ENCODE data around the gene MAP1LC3B2. TPM values are rescaled to one million over a fixed set of nuclear protein-coding genes. Genes with fewer than 3 reads are reported as not detected.
A peak's percentile ranks its signal among the peaks of the same experiment; 100 is the strongest.

MAP1LC3B2 gene
- total RNA-seq, 1 experiment from 2014 or later, result 2.2 TPM

DNA sequence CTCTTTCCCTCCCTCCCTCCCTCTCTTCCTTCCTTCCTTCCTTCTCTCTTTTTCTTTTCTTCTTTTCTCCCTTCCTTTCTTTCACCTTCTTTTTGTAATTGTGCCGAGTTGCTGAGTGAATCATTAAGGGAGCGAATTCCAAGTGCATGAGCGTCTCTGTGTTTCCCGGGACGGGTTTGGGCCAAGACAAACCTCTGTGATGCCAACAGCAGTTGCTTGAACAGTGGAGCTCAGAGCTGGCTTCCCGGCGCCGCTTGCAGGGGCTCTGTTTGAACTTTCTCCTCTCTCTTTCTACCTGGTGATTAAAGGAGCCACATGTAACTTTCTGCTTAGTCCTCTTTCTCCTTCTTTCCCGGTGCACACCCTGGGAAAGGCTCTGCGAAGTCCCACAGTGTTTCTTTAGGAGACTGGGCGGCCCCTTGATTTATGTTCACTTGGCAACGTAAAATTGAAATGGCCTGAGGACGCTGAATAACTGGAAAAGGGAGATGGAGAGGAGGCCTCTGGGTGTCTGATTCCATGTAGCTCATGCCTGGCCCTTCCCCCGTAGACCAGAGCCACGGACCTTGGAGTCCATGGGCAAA lies 33.7 kb upstream of the MAP1LC3B2 start:
- Mint-ChIP-seq H3K27me3 (ENCODE audit: low read depth) (peaks cover 9% of the 10 kb centered on the region), H3K36me3 (no peaks in the 10 kb centered on the region), H3K4me3 (peak overlapping the region; percentile 59), H3K9me3 (peaks cover 8% of the 10 kb centered on the region), H3K27ac (no peak overlapping the region), H3K4me1 (peaks cover 48% of the 10 kb centered on the region)
- ChIA-PET POLR2A (interaction anchor here (1.1 kb wide), 1 partner anchor 8 kb away, joined by 3 read pairs; no protein-coding TSS in a partner anchor), CTCF (interaction anchor here (0.7 to 1.7 kb wide), 6 partner anchors 8 to 172 kb away, joined by 3 to 7 read pairs (median 4); no protein-coding TSS in a partner anchor)
- DNase-seq (ENCODE audit: low spot score) (no peak), ATAC-seq (peak; percentile 69)
- TF ChIP-seq, protein P1, sequence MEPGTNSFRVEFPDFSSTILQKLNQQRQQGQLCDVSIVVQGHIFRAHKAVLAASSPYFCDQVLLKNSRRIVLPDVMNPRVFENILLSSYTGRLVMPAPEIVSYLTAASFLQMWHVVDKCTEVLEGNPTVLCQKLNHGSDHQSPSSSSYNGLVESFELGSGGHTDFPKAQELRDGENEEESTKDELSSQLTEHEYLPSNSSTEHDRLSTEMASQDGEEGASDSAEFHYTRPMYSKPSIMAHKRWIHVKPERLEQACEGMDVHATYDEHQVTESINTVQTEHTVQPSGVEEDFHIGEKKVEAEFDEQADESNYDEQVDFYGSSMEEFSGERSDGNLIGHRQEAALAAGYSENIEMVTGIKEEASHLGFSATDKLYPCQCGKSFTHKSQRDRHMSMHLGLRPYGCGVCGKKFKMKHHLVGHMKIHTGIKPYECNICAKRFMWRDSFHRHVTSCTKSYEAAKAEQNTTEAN (CRISPR knock-in tag; IDR thresholded peaks at IDR 0.05), result no peak
- TF ChIP-seq MXD4 (CRISPR knock-in tag; IDR thresholded peaks at IDR 0.05; ENCODE audit: borderline replicate concordance) (no peak), FOXK1 (CRISPR knock-in tag; IDR thresholded peaks at IDR 0.05) (no peak), GABPB1 (CRISPR knock-in tag; IDR thresholded peaks at IDR 0.05) (no peak), ZNF232 (CRISPR knock-in tag; IDR thresholded peaks at IDR 0.05) (no peak), JAZF1 (CRISPR knock-in tag; IDR thresholded peaks at IDR 0.05) (no peak), FOXJ3 (CRISPR knock-in tag; IDR thresholded peaks at IDR 0.05; ENCODE audit: borderline replicate concordance) (no peak), ZNF423 (CRISPR knock-in tag; IDR thresholded peaks at IDR 0.05) (no peak), GRHL2 (CRISPR knock-in tag; IDR thresholded peaks at IDR 0.05; ENCODE audit: insufficient replicate concordance, severe bottlenecking) (no peak), SMAD3 (CRISPR knock-in tag; IDR thresholded peaks at IDR 0.05; ENCODE audit: borderline replicate concordance) (no peak), RORB (CRISPR knock-in tag; IDR thresholded peaks at IDR 0.05) (no peak)
- TF ChIP-seq, protein P2, sequence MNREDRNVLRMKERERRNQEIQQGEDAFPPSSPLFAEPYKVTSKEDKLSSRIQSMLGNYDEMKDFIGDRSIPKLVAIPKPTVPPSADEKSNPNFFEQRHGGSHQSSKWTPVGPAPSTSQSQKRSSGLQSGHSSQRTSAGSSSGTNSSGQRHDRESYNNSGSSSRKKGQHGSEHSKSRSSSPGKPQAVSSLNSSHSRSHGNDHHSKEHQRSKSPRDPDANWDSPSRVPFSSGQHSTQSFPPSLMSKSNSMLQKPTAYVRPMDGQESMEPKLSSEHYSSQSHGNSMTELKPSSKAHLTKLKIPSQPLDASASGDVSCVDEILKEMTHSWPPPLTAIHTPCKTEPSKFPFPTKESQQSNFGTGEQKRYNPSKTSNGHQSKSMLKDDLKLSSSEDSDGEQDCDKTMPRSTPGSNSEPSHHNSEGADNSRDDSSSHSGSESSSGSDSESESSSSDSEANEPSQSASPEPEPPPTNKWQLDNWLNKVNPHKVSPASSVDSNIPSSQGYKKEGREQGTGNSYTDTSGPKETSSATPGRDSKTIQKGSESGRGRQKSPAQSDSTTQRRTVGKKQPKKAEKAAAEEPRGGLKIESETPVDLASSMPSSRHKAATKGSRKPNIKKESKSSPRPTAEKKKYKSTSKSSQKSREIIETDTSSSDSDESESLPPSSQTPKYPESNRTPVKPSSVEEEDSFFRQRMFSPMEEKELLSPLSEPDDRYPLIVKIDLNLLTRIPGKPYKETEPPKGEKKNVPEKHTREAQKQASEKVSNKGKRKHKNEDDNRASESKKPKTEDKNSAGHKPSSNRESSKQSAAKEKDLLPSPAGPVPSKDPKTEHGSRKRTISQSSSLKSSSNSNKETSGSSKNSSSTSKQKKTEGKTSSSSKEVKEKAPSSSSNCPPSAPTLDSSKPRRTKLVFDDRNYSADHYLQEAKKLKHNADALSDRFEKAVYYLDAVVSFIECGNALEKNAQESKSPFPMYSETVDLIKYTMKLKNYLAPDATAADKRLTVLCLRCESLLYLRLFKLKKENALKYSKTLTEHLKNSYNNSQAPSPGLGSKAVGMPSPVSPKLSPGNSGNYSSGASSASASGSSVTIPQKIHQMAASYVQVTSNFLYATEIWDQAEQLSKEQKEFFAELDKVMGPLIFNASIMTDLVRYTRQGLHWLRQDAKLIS (CRISPR knock-in tag; IDR thresholded peaks at IDR 0.05; ENCODE audit: borderline replicate concordance), result no peak
- TF ChIP-seq, protein P3, sequence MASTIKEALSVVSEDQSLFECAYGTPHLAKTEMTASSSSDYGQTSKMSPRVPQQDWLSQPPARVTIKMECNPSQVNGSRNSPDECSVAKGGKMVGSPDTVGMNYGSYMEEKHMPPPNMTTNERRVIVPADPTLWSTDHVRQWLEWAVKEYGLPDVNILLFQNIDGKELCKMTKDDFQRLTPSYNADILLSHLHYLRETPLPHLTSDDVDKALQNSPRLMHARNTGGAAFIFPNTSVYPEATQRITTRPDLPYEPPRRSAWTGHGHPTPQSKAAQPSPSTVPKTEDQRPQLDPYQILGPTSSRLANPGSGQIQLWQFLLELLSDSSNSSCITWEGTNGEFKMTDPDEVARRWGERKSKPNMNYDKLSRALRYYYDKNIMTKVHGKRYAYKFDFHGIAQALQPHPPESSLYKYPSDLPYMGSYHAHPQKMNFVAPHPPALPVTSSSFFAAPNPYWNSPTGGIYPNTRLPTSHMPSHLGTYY (CRISPR knock-in tag; IDR thresholded peaks at IDR 0.05), result no peak
- TF ChIP-seq, protein P4, sequence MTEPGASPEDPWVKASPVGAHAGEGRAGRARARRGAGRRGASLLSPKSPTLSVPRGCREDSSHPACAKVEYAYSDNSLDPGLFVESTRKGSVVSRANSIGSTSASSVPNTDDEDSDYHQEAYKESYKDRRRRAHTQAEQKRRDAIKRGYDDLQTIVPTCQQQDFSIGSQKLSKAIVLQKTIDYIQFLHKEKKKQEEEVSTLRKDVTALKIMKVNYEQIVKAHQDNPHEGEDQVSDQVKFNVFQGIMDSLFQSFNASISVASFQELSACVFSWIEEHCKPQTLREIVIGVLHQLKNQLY (CRISPR knock-in tag; IDR thresholded peaks at IDR 0.05), result no peak

DNA sequence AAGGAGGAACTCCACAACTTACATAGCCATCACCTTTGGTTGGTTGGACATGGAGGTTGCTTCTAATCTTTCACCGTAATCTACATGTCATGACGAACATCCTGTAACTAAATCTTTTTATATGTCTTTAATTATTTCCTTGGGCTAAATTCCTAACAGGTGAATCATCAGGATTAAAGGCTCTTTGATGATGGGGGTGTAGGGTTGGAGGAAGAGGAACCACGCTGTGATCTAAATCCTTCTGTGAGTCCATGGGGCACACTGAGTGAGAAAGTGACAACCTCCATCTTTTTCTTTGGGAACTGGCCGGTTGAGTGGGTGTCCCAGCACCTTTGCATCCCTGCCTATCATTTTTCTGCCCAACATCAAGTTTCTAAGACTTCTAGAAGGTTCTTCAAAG lies 31.1 kb upstream of the MAP1LC3B2 start:
- TF ChIP-seq JAZF1 (CRISPR knock-in tag; IDR thresholded peaks at IDR 0.05), result no peak
- TF ChIP-seq, protein P5, sequence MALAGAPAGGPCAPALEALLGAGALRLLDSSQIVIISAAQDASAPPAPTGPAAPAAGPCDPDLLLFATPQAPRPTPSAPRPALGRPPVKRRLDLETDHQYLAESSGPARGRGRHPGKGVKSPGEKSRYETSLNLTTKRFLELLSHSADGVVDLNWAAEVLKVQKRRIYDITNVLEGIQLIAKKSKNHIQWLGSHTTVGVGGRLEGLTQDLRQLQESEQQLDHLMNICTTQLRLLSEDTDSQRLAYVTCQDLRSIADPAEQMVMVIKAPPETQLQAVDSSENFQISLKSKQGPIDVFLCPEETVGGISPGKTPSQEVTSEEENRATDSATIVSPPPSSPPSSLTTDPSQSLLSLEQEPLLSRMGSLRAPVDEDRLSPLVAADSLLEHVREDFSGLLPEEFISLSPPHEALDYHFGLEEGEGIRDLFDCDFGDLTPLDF (CRISPR knock-in tag; IDR thresholded peaks at IDR 0.05), result no peak
- TF ChIP-seq, protein P6, sequence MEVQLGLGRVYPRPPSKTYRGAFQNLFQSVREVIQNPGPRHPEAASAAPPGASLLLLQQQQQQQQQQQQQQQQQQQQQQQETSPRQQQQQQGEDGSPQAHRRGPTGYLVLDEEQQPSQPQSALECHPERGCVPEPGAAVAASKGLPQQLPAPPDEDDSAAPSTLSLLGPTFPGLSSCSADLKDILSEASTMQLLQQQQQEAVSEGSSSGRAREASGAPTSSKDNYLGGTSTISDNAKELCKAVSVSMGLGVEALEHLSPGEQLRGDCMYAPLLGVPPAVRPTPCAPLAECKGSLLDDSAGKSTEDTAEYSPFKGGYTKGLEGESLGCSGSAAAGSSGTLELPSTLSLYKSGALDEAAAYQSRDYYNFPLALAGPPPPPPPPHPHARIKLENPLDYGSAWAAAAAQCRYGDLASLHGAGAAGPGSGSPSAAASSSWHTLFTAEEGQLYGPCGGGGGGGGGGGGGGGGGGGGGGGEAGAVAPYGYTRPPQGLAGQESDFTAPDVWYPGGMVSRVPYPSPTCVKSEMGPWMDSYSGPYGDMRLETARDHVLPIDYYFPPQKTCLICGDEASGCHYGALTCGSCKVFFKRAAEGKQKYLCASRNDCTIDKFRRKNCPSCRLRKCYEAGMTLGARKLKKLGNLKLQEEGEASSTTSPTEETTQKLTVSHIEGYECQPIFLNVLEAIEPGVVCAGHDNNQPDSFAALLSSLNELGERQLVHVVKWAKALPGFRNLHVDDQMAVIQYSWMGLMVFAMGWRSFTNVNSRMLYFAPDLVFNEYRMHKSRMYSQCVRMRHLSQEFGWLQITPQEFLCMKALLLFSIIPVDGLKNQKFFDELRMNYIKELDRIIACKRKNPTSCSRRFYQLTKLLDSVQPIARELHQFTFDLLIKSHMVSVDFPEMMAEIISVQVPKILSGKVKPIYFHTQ (CRISPR knock-in tag; IDR thresholded peaks at IDR 0.05), result no peak
- Mint-ChIP-seq H3K27ac (no peak overlapping the region), H3K36me3 (no peaks in the 10 kb centered on the region), H3K4me3 (no peak overlapping the region), H3K9me3 (peaks cover 8% of the 10 kb centered on the region), H3K27me3 (ENCODE audit: low read depth) (0 out of 2 replicates have a peak, but pooled peaks cover 3% of the 10 kb centered on the region), H3K4me1 (peaks cover 45% of the 10 kb centered on the region)
- DNase-seq (ENCODE audit: low spot score) (no peak), ATAC-seq (no peak)
- CTCF ChIA-PET, result no interaction called here
- POLR2A ChIA-PET, result no interaction called here

Data from WTC11 (cell line).